ENCODE measurements around the gene ARHGAP6. TPM values are rescaled to one million over a fixed set of nuclear protein-coding genes. Genes with fewer than 3 reads are reported as not detected.

Gene ARHGAP6
- total RNA-seq, 1 donor from 2014 or later = 33.6 TPM

- no peak for DNase-seq (ENCODE audit: low spot score in 2 of 2)
- Histone ChIP-seq H3K4me3 (no peak overlapping the region), H3K27me3 (no peaks in the 10 kb centered on the region), H3K9me3 (no peaks in the 10 kb centered on the region), H3K36me3 (no peaks in the 10 kb centered on the region), H3K4me1 (no peaks in the 10 kb centered on the region), H3K27ac (no peak overlapping the region)
- intact Hi-C loops (cut with DNase I) = no loop called here
- TF ChIP-seq, protein P1, sequence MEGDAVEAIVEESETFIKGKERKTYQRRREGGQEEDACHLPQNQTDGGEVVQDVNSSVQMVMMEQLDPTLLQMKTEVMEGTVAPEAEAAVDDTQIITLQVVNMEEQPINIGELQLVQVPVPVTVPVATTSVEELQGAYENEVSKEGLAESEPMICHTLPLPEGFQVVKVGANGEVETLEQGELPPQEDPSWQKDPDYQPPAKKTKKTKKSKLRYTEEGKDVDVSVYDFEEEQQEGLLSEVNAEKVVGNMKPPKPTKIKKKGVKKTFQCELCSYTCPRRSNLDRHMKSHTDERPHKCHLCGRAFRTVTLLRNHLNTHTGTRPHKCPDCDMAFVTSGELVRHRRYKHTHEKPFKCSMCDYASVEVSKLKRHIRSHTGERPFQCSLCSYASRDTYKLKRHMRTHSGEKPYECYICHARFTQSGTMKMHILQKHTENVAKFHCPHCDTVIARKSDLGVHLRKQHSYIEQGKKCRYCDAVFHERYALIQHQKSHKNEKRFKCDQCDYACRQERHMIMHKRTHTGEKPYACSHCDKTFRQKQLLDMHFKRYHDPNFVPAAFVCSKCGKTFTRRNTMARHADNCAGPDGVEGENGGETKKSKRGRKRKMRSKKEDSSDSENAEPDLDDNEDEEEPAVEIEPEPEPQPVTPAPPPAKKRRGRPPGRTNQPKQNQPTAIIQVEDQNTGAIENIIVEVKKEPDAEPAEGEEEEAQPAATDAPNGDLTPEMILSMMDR (IDR thresholded peaks at IDR 0.05) = no peak
These were observed 530.0 kb downstream of the ARHGAP6 start for GRCh38 chrX:11135564-11136185.

DNA sequence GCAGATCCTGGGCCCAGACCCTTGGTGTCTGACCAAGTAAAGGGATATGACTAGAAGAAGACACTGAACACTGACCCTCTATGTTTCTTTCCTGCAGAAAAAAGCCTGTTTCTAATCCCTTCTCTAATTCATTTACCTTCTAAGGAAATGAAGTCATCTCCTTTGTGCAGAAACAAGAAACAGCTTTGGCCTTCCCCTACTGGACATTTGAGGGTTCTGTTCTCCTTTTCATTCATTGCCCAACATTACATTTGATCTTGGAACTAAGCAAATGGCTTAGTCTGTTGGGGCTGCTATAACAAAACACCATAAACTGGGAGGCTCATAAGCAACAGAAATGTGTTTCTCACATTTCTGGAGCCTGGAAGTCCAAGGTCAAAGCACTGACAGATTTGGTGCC lies 534.6 kb downstream of the ARHGAP6 start:
- no peak overlapping the region for H3K27ac ChIP-seq
- no peaks in the 10 kb centered on the region for H3K36me3 ChIP-seq
- H3K9me3 ChIP-seq = no peaks in the 10 kb centered on the region
- intact Hi-C loops (cut with DNase I) = no loop called here
- no peak for DNase-seq (ENCODE audit: low spot score in 2 of 2)
- H3K4me3 ChIP-seq = no peak overlapping the region
- TF ChIP-seq, protein P1 (IDR thresholded peaks at IDR 0.05) = no peak
- H3K4me1 ChIP-seq = no peaks in the 10 kb centered on the region
- no peaks in the 10 kb centered on the region for H3K27me3 ChIP-seq

- H3K4me3 ChIP-seq = no peak overlapping the region
These were observed 535.6 kb downstream of the ARHGAP6 start for GRCh38 chrX:11130136-11130535.

GRCh38 chrX:11129534-11130105 lies 536.1 kb downstream of the ARHGAP6 start:
- H3K4me1 ChIP-seq = no peaks in the 10 kb centered on the region
- no peak overlapping the region for H3K4me3 ChIP-seq
- H3K27me3 ChIP-seq = no peaks in the 10 kb centered on the region
- H3K27ac ChIP-seq = no peak overlapping the region
- H3K9me3 ChIP-seq = no peaks in the 10 kb centered on the region
- H3K36me3 ChIP-seq = no peaks in the 10 kb centered on the region
- DNase-seq (ENCODE audit: low spot score in 2 of 2) = no peak
- TF ChIP-seq, protein P1 (IDR thresholded peaks at IDR 0.05) = no peak
- intact Hi-C loops (cut with DNase I) = no loop called here

More at GRCh38 chrX:11130136-11130535, 535.6 kb downstream of the ARHGAP6 start:
- no peaks in the 10 kb centered on the region for H3K4me1 ChIP-seq
- TF ChIP-seq, protein P1 (IDR thresholded peaks at IDR 0.05) = no peak
- H3K27me3 ChIP-seq = no peaks in the 10 kb centered on the region
- H3K9me3 ChIP-seq = no peaks in the 10 kb centered on the region
- no peaks in the 10 kb centered on the region for H3K36me3 ChIP-seq
- intact Hi-C loops (cut with DNase I) = no loop called here
- H3K27ac ChIP-seq = no peak overlapping the region
- DNase-seq (ENCODE audit: low spot score in 2 of 2) = no peak

GRCh38 chrX:11125060-11125459 lies 540.7 kb downstream of the ARHGAP6 start:
- Histone ChIP-seq H3K4me1 (no peaks in the 10 kb centered on the region), H3K27ac (no peak overlapping the region)

More at GRCh38 chrX:11125060-11125459, 540.7 kb downstream of the ARHGAP6 start:
- no peaks in the 10 kb centered on the region for H3K9me3 ChIP-seq
- H3K36me3 ChIP-seq = no peaks in the 10 kb centered on the region
- no peak overlapping the region for H3K4me3 ChIP-seq
- intact Hi-C loops (cut with DNase I) = no loop called here
- no peak for DNase-seq (ENCODE audit: low spot score in 2 of 2)
- TF ChIP-seq, protein P1 (IDR thresholded peaks at IDR 0.05) = no peak
- no peaks in the 10 kb centered on the region for H3K27me3 ChIP-seq

All from ascending aorta (tissue), 2 donors.